ENCODE data around the gene UNC13C. TPM values are rescaled to one million over a fixed set of nuclear protein-coding genes. Genes with fewer than 3 reads are reported as not detected.

The UNC13C gene
- total RNA-seq, 2 donors from 2014 or later = 1.2 to 4.2 TPM

DNA sequence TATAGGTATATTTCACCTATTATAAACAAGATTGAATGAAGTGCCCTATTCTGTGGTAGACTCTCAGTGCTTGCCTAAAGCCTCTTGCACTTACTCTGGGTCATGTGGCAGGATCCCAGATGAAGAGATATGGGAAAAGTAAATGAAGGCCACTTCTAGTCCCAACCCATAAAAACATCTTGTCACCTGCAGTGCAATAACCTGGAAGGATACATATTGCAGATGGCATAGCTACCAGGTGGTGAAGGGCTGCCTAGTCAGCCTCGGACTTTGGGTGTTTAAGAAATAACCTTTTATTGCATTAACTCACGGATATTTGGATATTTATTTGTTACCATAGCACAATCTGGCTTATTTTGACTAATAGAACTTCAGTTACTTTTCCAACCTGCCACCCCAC is 367.1 kb downstream of the UNC13C start:
- ATAC-seq (ENCODE audit: insufficient number of reproducible peaks, low FRiP score, low read depth) (no peak), DNase-seq (ENCODE audit: low spot score) (no peak)
- TF ChIP-seq, protein P1, sequence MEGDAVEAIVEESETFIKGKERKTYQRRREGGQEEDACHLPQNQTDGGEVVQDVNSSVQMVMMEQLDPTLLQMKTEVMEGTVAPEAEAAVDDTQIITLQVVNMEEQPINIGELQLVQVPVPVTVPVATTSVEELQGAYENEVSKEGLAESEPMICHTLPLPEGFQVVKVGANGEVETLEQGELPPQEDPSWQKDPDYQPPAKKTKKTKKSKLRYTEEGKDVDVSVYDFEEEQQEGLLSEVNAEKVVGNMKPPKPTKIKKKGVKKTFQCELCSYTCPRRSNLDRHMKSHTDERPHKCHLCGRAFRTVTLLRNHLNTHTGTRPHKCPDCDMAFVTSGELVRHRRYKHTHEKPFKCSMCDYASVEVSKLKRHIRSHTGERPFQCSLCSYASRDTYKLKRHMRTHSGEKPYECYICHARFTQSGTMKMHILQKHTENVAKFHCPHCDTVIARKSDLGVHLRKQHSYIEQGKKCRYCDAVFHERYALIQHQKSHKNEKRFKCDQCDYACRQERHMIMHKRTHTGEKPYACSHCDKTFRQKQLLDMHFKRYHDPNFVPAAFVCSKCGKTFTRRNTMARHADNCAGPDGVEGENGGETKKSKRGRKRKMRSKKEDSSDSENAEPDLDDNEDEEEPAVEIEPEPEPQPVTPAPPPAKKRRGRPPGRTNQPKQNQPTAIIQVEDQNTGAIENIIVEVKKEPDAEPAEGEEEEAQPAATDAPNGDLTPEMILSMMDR (IDR thresholded peaks at IDR 0.05) = no peak
- H3K27ac ChIP-seq = no peak overlapping the region
- no peaks in the 10 kb centered on the region for H3K9me3 ChIP-seq
- H3K4me1 ChIP-seq (ENCODE audit: control insufficient read depth in 1 of 2, low read depth in 2 of 2) = peaks cover 0 to 6% of the 10 kb centered on the region in 2 donors
- H3K27me3 ChIP-seq (replicated peaks; ENCODE audit: insufficient read depth) = no peaks in the 10 kb centered on the region
- no peaks in the 10 kb centered on the region for H3K36me3 ChIP-seq
- H3K4me3 ChIP-seq = no peak overlapping the region

GRCh38 chr15:54345827-54346226 is 367.6 kb downstream of the UNC13C start:
- Histone ChIP-seq H3K36me3 (no peaks in the 10 kb centered on the region), H3K4me3 (no peak overlapping the region), H3K27me3 (replicated peaks; ENCODE audit: insufficient read depth) (no peaks in the 10 kb centered on the region), H3K9me3 (no peaks in the 10 kb centered on the region), H3K4me1 (ENCODE audit: control insufficient read depth in 1 of 2, low read depth in 2 of 2) (peaks cover 0 to 6% of the 10 kb centered on the region in 2 donors), H3K27ac (no peak overlapping the region)
- ATAC-seq (ENCODE audit: insufficient number of reproducible peaks, low FRiP score, low read depth) = no peak
- TF ChIP-seq, protein P1 (IDR thresholded peaks at IDR 0.05) = no peak
- no peak for DNase-seq (ENCODE audit: low spot score)

- Histone ChIP-seq H3K27ac (no peak overlapping the region), H3K27me3 (replicated peaks; ENCODE audit: insufficient read depth) (no peaks in the 10 kb centered on the region), H3K4me1 (ENCODE audit: control insufficient read depth in 1 of 2, low read depth in 2 of 2) (peaks cover 0 to 6% of the 10 kb centered on the region in 2 donors), H3K4me3 (no peak overlapping the region), H3K9me3 (no peaks in the 10 kb centered on the region), H3K36me3 (no peaks in the 10 kb centered on the region)
- ATAC-seq (ENCODE audit: insufficient number of reproducible peaks, low FRiP score, low read depth) (no peak), DNase-seq (ENCODE audit: low spot score) (no peak)
- TF ChIP-seq, protein P1 (IDR thresholded peaks at IDR 0.05) = no peak
Measured at GRCh38 chr15:54347082-54347827, 369.0 kb downstream of the UNC13C start.

GRCh38 chr15:54353726-54354125 is 375.5 kb downstream of the UNC13C start:
- Histone ChIP-seq H3K36me3 (no peaks in the 10 kb centered on the region), H3K9me3 (no peaks in the 10 kb centered on the region), H3K4me3 (no peak overlapping the region), H3K27me3 (replicated peaks; ENCODE audit: insufficient read depth) (no peaks in the 10 kb centered on the region), H3K4me1 (ENCODE audit: control insufficient read depth in 1 of 2, low read depth in 2 of 2) (no peaks in the 10 kb centered on the region), H3K27ac (no peak overlapping the region)
- DNase-seq (ENCODE audit: low spot score) (no peak), ATAC-seq (ENCODE audit: insufficient number of reproducible peaks, low FRiP score, low read depth) (no peak)
- TF ChIP-seq, protein P1 (IDR thresholded peaks at IDR 0.05) = no peak

- DNase-seq (ENCODE audit: low spot score) = no peak
- H3K4me1 ChIP-seq (ENCODE audit: control insufficient read depth in 1 of 2, low read depth in 2 of 2) = no peaks in the 10 kb centered on the region
- TF ChIP-seq, protein P1 (IDR thresholded peaks at IDR 0.05) = no peak
- no peaks in the 10 kb centered on the region for H3K36me3 ChIP-seq
- H3K4me3 ChIP-seq = no peak overlapping the region
- ATAC-seq (ENCODE audit: insufficient number of reproducible peaks, low FRiP score, low read depth) = no peak
- H3K27ac ChIP-seq = no peak overlapping the region
- H3K27me3 ChIP-seq (replicated peaks; ENCODE audit: insufficient read depth) = no peaks in the 10 kb centered on the region
- H3K9me3 ChIP-seq = peaks cover 4% of the 10 kb centered on the region
Measured at GRCh38 chr15:54354341-54354740, 376.1 kb downstream of the UNC13C start.

Measured in thoracic aorta (tissue), 2 donors.